ENCODE results near the gene GLRX3. TPM values are rescaled to one million over a fixed set of nuclear protein-coding genes. Genes with fewer than 3 reads are reported as not detected.

Gene GLRX3
- total and polyA plus RNA-seq, 2 experiments from 2014 or later, result 90.9 to 133 TPM

DNA sequence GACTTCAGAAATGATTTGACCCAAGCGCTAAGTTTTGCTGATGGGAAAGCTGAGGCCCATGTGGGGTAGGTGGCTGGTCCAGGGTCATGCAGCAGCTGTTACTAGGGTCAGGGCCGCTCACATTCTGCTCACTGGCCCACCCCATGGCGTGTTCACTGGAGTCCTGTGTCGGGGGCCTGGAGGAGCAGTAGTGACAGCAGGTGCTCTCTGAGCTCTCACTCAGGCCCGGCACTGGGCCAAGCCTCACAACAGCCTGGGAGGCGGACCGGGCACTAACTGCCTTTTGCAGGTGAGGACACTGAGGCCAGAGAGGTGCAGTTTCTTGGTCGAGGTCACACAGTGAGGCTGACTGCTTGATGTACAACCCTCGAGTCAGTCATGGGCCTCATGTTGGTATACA lies 82.7 kb downstream of the GLRX3 start:
- Histone ChIP-seq H2AFZ (no peak overlapping the region), H3F3A (ENCODE audit: insufficient read depth) (no peaks in the 10 kb centered on the region), H3K4me3 (no peak overlapping the region), H3K27me3 (replicated peaks; ENCODE audit: insufficient read depth) (no peaks in the 10 kb centered on the region), H3K9me2 (ENCODE audit: insufficient read depth) (no peaks in the 10 kb centered on the region), H3K79me2 (ENCODE audit: insufficient read depth) (no peaks in the 10 kb centered on the region), H3K4me2 (ENCODE audit: unreplicated experiment) (no peak overlapping the region), H3K4me1 (ENCODE audit: insufficient read depth) (no peaks in the 10 kb centered on the region), H3K27ac (no peak overlapping the region), H4K20me1 (ENCODE audit: insufficient read depth) (no peaks in the 10 kb centered on the region), H3K9me3 (ENCODE audit: low read depth) (no peaks in the 10 kb centered on the region), H3K36me3 (ENCODE audit: low read depth) (no peaks in the 10 kb centered on the region), H3K9ac (no peak overlapping the region)
- WGBS, 2 experiments (ENCODE audit: low coverage in 1 of 2, low lambda C conversion rate in 2 of 2, missing lambda C conversion rate in 2 of 2), result 30 to 45% methylated on average over 9 of the region's 9 CpGs
- no peak for DNase-seq
- TF ChIP-seq EZH2phosphoT487 (IDR thresholded peaks at IDR 0.05; ENCODE audit: insufficient read depth, low read depth) (no peak), EZH2 (IDR thresholded peaks at IDR 0.05; ENCODE audit: insufficient read depth, poor library complexity, severe bottlenecking) (no peak)
- in situ Hi-C loops (cut with MboI), result no loop called here

DNA sequence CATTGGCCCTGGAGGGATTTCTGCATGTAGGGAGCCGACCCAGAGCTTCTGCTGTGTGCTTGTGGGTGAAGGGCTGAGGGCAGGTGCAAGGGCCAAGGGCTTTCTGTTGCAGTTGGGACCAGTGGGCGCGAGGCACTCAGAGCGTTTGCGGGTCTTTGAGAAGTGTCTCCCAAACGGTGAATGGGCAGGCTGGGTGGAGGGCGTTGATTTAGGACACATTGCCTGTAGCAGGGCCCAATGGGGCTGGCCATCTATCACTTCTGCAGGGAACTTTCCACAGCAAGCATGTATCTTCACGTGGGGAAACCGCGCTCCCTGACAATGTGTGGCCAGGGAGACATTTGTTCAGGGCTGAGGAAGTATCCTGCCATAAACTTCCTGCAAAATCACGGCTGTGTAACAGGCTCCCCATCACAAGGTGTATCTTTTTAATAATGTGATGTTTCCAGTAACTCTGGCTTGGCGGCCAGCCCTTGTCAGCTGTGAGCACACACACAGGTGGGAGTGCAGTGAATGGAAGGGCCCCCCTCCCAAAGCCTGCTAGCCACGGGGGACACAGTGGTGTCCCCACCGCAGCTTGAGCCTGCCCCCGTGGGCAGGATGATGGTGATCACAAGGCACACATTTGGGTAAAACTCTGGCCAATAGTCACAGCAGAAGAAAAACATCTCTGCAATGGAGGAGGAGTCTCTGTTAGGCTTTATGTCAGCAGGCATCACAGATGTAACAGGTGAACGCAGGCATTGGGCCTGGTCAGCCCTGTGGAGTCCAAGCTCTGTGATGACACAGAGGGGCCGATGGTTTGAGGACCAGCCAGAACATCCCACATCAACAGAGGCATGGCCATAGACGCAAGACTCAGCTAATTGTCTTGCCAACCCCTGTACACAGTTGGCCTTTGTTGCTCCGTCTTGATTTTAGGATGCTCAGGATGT lies 84.3 kb downstream of the GLRX3 start:
- WGBS, 2 experiments (ENCODE audit: low coverage in 1 of 2, low lambda C conversion rate in 2 of 2, missing lambda C conversion rate in 2 of 2), result 41 to 46% methylated on average over 19 of the region's 19 CpGs
- DNase-seq, result no peak
- Histone ChIP-seq H3K9ac (no peak overlapping the region), H3K9me3 (ENCODE audit: low read depth) (no peaks in the 10 kb centered on the region), H4K20me1 (ENCODE audit: insufficient read depth) (no peaks in the 10 kb centered on the region), H3K4me2 (ENCODE audit: unreplicated experiment) (no peak overlapping the region), H3K79me2 (ENCODE audit: insufficient read depth) (no peaks in the 10 kb centered on the region), H3K4me1 (ENCODE audit: insufficient read depth) (no peaks in the 10 kb centered on the region), H3K36me3 (ENCODE audit: low read depth) (no peaks in the 10 kb centered on the region), H3K27me3 (replicated peaks; ENCODE audit: insufficient read depth) (no peaks in the 10 kb centered on the region), H3K9me2 (ENCODE audit: insufficient read depth) (no peaks in the 10 kb centered on the region), H3F3A (ENCODE audit: insufficient read depth) (no peaks in the 10 kb centered on the region), H3K27ac (no peak overlapping the region), H3K4me3 (no peak overlapping the region), H2AFZ (no peak overlapping the region)
- TF ChIP-seq EZH2phosphoT487 (IDR thresholded peaks at IDR 0.05; ENCODE audit: insufficient read depth, low read depth) (no peak), EZH2 (IDR thresholded peaks at IDR 0.05; ENCODE audit: insufficient read depth, poor library complexity, severe bottlenecking) (no peak)
- in situ Hi-C loops (cut with MboI), result no loop called here

DNA sequence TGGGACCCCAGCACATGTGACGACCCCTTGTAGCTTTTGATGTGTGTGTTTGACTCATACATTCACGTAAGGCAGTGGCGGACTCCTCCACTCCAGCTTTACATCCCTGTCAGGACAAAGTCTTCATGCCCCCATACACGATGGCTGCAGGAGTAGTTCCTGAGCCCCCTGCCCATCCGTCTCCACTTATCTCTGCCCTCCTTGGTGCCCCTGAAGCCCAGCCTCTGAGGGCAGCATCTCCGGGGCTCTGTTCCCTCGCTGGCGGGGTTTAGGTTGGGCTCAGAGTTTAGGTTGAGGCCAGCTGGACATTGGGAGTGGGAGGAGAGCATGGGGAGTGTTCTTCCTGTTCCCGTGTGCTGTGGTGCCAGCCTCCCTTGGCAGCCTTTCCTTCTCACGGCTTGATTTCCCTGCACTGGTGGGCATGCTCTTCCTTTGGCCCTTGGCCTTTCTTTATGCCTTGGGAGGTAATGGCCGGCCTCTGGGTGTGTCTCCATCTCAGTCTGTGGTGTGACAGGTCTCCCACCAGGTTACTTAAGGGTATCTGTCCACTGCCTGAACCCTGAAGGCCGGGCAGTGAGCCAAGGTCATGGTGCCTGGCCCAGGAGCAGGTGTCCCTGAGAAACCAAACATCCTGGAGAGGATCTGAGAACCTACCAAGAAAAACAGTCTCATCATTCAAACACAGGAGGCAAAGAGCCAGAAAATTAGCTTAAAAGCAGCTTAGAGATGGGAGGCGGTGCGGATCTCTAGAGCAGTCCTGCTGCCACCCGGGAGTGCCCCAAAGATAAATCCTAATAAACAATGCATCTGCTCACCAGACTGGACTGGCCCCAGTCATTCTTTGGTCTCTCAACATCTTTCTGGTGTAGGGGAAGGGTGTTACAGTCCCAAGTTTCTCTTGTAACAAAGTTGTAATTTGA lies 85.5 kb downstream of the GLRX3 start:
- no peak overlapping the region for H3K4me3 ChIP-seq
- no peak overlapping the region for H3K27ac ChIP-seq
- no peaks in the 10 kb centered on the region for H3K9me2 ChIP-seq (ENCODE audit: insufficient read depth)
- in situ Hi-C loops (cut with MboI), result no loop called here
- no peak for TF ChIP-seq EZH2 (IDR thresholded peaks at IDR 0.05; ENCODE audit: insufficient read depth, poor library complexity, severe bottlenecking)
- TF ChIP-seq EZH2phosphoT487 (IDR thresholded peaks at IDR 0.05; ENCODE audit: insufficient read depth, low read depth), result no peak
- no peaks in the 10 kb centered on the region for H3K79me2 ChIP-seq (ENCODE audit: insufficient read depth)
- DNase-seq, result no peak
- H2AFZ ChIP-seq, result no peak overlapping the region
- no peaks in the 10 kb centered on the region for H4K20me1 ChIP-seq (ENCODE audit: insufficient read depth)
- H3K9ac ChIP-seq, result no peak overlapping the region
- no peaks in the 10 kb centered on the region for H3K36me3 ChIP-seq (ENCODE audit: low read depth)
- H3K27me3 ChIP-seq (replicated peaks; ENCODE audit: insufficient read depth), result no peaks in the 10 kb centered on the region
- no peaks in the 10 kb centered on the region for H3K4me1 ChIP-seq (ENCODE audit: insufficient read depth)
- H3K9me3 ChIP-seq (ENCODE audit: low read depth), result no peaks in the 10 kb centered on the region
- no peak overlapping the region for H3K4me2 ChIP-seq (ENCODE audit: unreplicated experiment)
- no peaks in the 10 kb centered on the region for H3F3A ChIP-seq (ENCODE audit: insufficient read depth)
- 33 to 36% methylated on average over 15 of the region's 15 CpGs for WGBS, 2 experiments (ENCODE audit: low coverage in 1 of 2, low lambda C conversion rate in 2 of 2, missing lambda C conversion rate in 2 of 2)

DNA sequence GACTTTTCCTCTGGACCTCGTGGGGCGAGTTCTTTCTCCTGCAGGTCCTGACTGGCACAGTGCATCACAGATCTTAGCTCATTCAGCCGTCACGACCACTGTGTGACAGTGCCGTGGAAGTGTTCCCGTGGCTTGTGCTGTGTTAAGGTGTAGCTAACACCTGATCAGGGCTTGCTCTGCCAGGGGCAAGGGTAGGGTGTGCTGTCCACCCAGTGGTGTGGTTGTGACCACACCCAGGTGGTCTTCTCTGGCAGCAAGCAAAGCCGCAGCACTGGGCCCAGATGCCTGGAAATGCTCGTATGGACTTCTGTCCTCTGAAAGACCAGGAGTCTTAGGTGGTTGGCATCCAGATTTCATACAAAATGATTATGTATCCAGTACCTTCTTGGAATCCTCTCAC lies 86.2 kb downstream of the GLRX3 start:
- Histone ChIP-seq H3K9me2 (ENCODE audit: insufficient read depth) (no peaks in the 10 kb centered on the region), H3K27me3 (replicated peaks; ENCODE audit: insufficient read depth) (no peaks in the 10 kb centered on the region), H3F3A (ENCODE audit: insufficient read depth) (no peaks in the 10 kb centered on the region), H3K9ac (no peak overlapping the region), H4K20me1 (ENCODE audit: insufficient read depth) (no peaks in the 10 kb centered on the region), H3K79me2 (ENCODE audit: insufficient read depth) (no peaks in the 10 kb centered on the region), H3K36me3 (ENCODE audit: low read depth) (no peaks in the 10 kb centered on the region), H3K4me1 (ENCODE audit: insufficient read depth) (no peaks in the 10 kb centered on the region), H3K4me3 (no peak overlapping the region), H3K4me2 (ENCODE audit: unreplicated experiment) (no peak overlapping the region), H2AFZ (no peak overlapping the region), H3K27ac (no peak overlapping the region), H3K9me3 (ENCODE audit: low read depth) (no peaks in the 10 kb centered on the region)
- TF ChIP-seq EZH2phosphoT487 (IDR thresholded peaks at IDR 0.05; ENCODE audit: insufficient read depth, low read depth) (no peak), EZH2 (IDR thresholded peaks at IDR 0.05; ENCODE audit: insufficient read depth, poor library complexity, severe bottlenecking) (no peak)
- no peak for DNase-seq
- in situ Hi-C loops (cut with MboI), result no loop called here
- 40 to 51% methylated on average over 8 of the region's 8 CpGs for WGBS, 2 experiments (ENCODE audit: low coverage in 1 of 2, low lambda C conversion rate in 2 of 2, missing lambda C conversion rate in 2 of 2)

All from GM23248 (cell line).